ENCODE data around the gene RPTOR. TPM values are rescaled to one million over a fixed set of nuclear protein-coding genes. Genes with fewer than 3 reads are reported as not detected.

The RPTOR gene
- total and polyA plus RNA-seq, 4 experiments from 2014 or later, result 2.4 to 51.8 (median 29.6) TPM

- POLR2A ChIA-PET (ENCODE audit: partially characterized antibody), result no interaction called here
- no peaks in the 10 kb centered on the region for H3K9me3 ChIP-seq (ENCODE audit: control insufficient read depth in 1 of 2, low read length in 2 of 2)
- H3K36me3 Mint-ChIP-seq, result no peaks in the 10 kb centered on the region
- CTCF ChIA-PET (ENCODE audit: partially characterized antibody), result no interaction called here
- no peak overlapping the region for H3K4me3 ChIP-seq (ENCODE audit: low read length in 2 of 2)
- no peaks in the 10 kb centered on the region for H3K4me1 ChIP-seq (ENCODE audit: insufficient read depth, low read length)
- H3K27ac Mint-ChIP-seq, result peak overlapping the region in 1 of 7 donors; percentile 11
- no peak for DNase-seq
- no peak overlapping the region for H3K4me3 Mint-ChIP-seq
- no peaks in the 10 kb centered on the region for H3K36me3 ChIP-seq (ENCODE audit: insufficient read depth, low read length)
- H3K27me3 Mint-ChIP-seq, result peaks cover 8 to 13% of the 10 kb centered on the region in 2 donors
- intact Hi-C loops (cut with micrococcal nuclease), result no loop called here
- no peak overlapping the region for H3K27ac ChIP-seq (ENCODE audit: low read depth, low read length)
- H3K4me1 Mint-ChIP-seq, result no peaks in the 10 kb centered on the region
- no peaks in the 10 kb centered on the region for H3K9me3 Mint-ChIP-seq
- H3K27me3 ChIP-seq (ENCODE audit: insufficient read depth, low read length), result no peaks in the 10 kb centered on the region
Observed at GRCh38 chr17:80516171-80516932, 28.3 kb upstream of the RPTOR start.

GRCh38 chr17:80517641-80518040, 27.0 kb upstream of the RPTOR start:
- H3K36me3 Mint-ChIP-seq, result no peaks in the 10 kb centered on the region
- ChIA-PET CTCF (ENCODE audit: partially characterized antibody) (no interaction called here), POLR2A (ENCODE audit: partially characterized antibody) (no interaction called here)
- no peaks in the 10 kb centered on the region for H3K9me3 Mint-ChIP-seq
- H3K9me3 ChIP-seq (ENCODE audit: control insufficient read depth in 1 of 2, low read length in 2 of 2), result no peaks in the 10 kb centered on the region
- H3K27me3 ChIP-seq (ENCODE audit: insufficient read depth, low read length), result no peaks in the 10 kb centered on the region
- H3K4me1 Mint-ChIP-seq, result no peaks in the 10 kb centered on the region
- intact Hi-C loops (cut with micrococcal nuclease), result no loop called here
- no peak for DNase-seq
- H3K4me3 ChIP-seq (ENCODE audit: low read length in 2 of 2), result no peak overlapping the region
- no peaks in the 10 kb centered on the region for H3K36me3 ChIP-seq (ENCODE audit: insufficient read depth, low read length)
- H3K4me1 ChIP-seq (ENCODE audit: insufficient read depth, low read length), result no peaks in the 10 kb centered on the region
- peaks cover 8 to 13% of the 10 kb centered on the region in 2 donors for H3K27me3 Mint-ChIP-seq
- H3K27ac ChIP-seq (ENCODE audit: low read depth, low read length), result no peak overlapping the region
- H3K4me3 Mint-ChIP-seq, result no peak overlapping the region
- no peak overlapping the region for H3K27ac Mint-ChIP-seq

- DNase-seq, result no peak
- H3K4me1 Mint-ChIP-seq, result no peaks in the 10 kb centered on the region
- POLR2A ChIA-PET (ENCODE audit: partially characterized antibody), result no interaction called here
- H3K27ac Mint-ChIP-seq, result no peak overlapping the region
- H3K27ac ChIP-seq (ENCODE audit: low read depth, low read length), result no peak overlapping the region
- no peaks in the 10 kb centered on the region for H3K9me3 ChIP-seq (ENCODE audit: control insufficient read depth in 1 of 2, low read length in 2 of 2)
- no peaks in the 10 kb centered on the region for H3K36me3 ChIP-seq (ENCODE audit: insufficient read depth, low read length)
- no peak overlapping the region for H3K4me3 Mint-ChIP-seq
- no peak overlapping the region for H3K4me3 ChIP-seq (ENCODE audit: low read length in 2 of 2)
- intact Hi-C loops (cut with micrococcal nuclease), result no loop called here
- H3K36me3 Mint-ChIP-seq, result no peaks in the 10 kb centered on the region
- no peaks in the 10 kb centered on the region for H3K27me3 ChIP-seq (ENCODE audit: insufficient read depth, low read length)
- no peaks in the 10 kb centered on the region for H3K4me1 ChIP-seq (ENCODE audit: insufficient read depth, low read length)
- CTCF ChIA-PET (ENCODE audit: partially characterized antibody), result interaction anchor here (1.1 kb wide), 1 partner anchor 322 kb away, joined by 3 read pairs; no protein-coding TSS in a partner anchor
- no peaks in the 10 kb centered on the region for H3K9me3 Mint-ChIP-seq
- peaks cover 6 to 10% of the 10 kb centered on the region in 2 donors for H3K27me3 Mint-ChIP-seq
Observed at GRCh38 chr17:80518392-80518791, 26.2 kb upstream of the RPTOR start.

- Histone ChIP-seq H3K36me3 (ENCODE audit: insufficient read depth, low read length) (no peaks in the 10 kb centered on the region), H3K4me3 (ENCODE audit: low read length in 2 of 2) (no peak overlapping the region), H3K4me1 (ENCODE audit: insufficient read depth, low read length) (no peaks in the 10 kb centered on the region), H3K27ac (ENCODE audit: low read depth, low read length) (no peak overlapping the region), H3K9me3 (ENCODE audit: control insufficient read depth in 1 of 2, low read length in 2 of 2) (no peaks in the 10 kb centered on the region), H3K27me3 (ENCODE audit: insufficient read depth, low read length) (no peaks in the 10 kb centered on the region)
- H3K4me1 Mint-ChIP-seq, result no peaks in the 10 kb centered on the region
- DNase-seq, result no peak
- peaks cover 5 to 8% of the 10 kb centered on the region in 2 donors for H3K27me3 Mint-ChIP-seq
- H3K27ac Mint-ChIP-seq, result no peak overlapping the region
- POLR2A ChIA-PET (ENCODE audit: partially characterized antibody), result no interaction called here
- H3K36me3 Mint-ChIP-seq, result no peaks in the 10 kb centered on the region
- no peak overlapping the region for H3K4me3 Mint-ChIP-seq
- intact Hi-C loops (cut with micrococcal nuclease), result no loop called here
- CTCF ChIA-PET (ENCODE audit: partially characterized antibody), result interaction anchor here (1.1 kb wide), 1 partner anchor 321 kb away, joined by 3 read pairs; no protein-coding TSS in a partner anchor
- H3K9me3 Mint-ChIP-seq, result no peaks in the 10 kb centered on the region
Observed at GRCh38 chr17:80519091-80519781, 25.4 kb upstream of the RPTOR start.

GRCh38 chr17:80520810-80521455, 23.7 kb upstream of the RPTOR start:
- Mint-ChIP-seq H3K4me1 (no peaks in the 10 kb centered on the region), H3K36me3 (no peaks in the 10 kb centered on the region), H3K27ac (peak overlapping the region in 1 of 7 donors; percentile 19), H3K9me3 (no peaks in the 10 kb centered on the region), H3K4me3 (no peak overlapping the region), H3K27me3 (peaks cover 5 to 17% of the 10 kb centered on the region in 2 donors)
- no peaks in the 10 kb centered on the region for H3K36me3 ChIP-seq (ENCODE audit: insufficient read depth, low read length)
- DNase-seq, result no peak
- ChIA-PET CTCF (ENCODE audit: partially characterized antibody) (no interaction called here), POLR2A (ENCODE audit: partially characterized antibody) (no interaction called here)
- H3K9me3 ChIP-seq (ENCODE audit: control insufficient read depth in 1 of 2, low read length in 2 of 2), result no peaks in the 10 kb centered on the region
- no peak overlapping the region for H3K4me3 ChIP-seq (ENCODE audit: low read length in 2 of 2)
- no peaks in the 10 kb centered on the region for H3K4me1 ChIP-seq (ENCODE audit: insufficient read depth, low read length)
- H3K27me3 ChIP-seq (ENCODE audit: insufficient read depth, low read length), result no peaks in the 10 kb centered on the region
- intact Hi-C loops (cut with micrococcal nuclease), result no loop called here
- no peak overlapping the region for H3K27ac ChIP-seq (ENCODE audit: low read depth, low read length)

- Mint-ChIP-seq H3K27me3 (peaks cover 9 to 31% of the 10 kb centered on the region in 2 donors), H3K4me3 (no peak overlapping the region), H3K27ac (no peak overlapping the region), H3K4me1 (no peaks in the 10 kb centered on the region), H3K9me3 (no peaks in the 10 kb centered on the region), H3K36me3 (no peaks in the 10 kb centered on the region)
- no peak overlapping the region for H3K27ac ChIP-seq (ENCODE audit: low read depth, low read length)
- no peak for DNase-seq
- POLR2A ChIA-PET (ENCODE audit: partially characterized antibody), result no interaction called here
- H3K9me3 ChIP-seq (ENCODE audit: control insufficient read depth in 1 of 2, low read length in 2 of 2), result no peaks in the 10 kb centered on the region
- H3K36me3 ChIP-seq (ENCODE audit: insufficient read depth, low read length), result no peaks in the 10 kb centered on the region
- intact Hi-C loops (cut with micrococcal nuclease), result no loop called here
- CTCF ChIA-PET (ENCODE audit: partially characterized antibody), result no interaction called here
- no peak overlapping the region for H3K4me3 ChIP-seq (ENCODE audit: low read length in 2 of 2)
- H3K27me3 ChIP-seq (ENCODE audit: insufficient read depth, low read length), result no peaks in the 10 kb centered on the region
- no peaks in the 10 kb centered on the region for H3K4me1 ChIP-seq (ENCODE audit: insufficient read depth, low read length)
Observed at GRCh38 chr17:80523054-80523744, 21.4 kb upstream of the RPTOR start.

All from CD4-positive, alpha-beta memory T cell (primary cell).